OCI-LY1 (cell line): ENCODE results near the gene PRDM15.

Experiments
- CTCF ChIP-seq: fragments of 200-600 bp; sonication (generic), shearing (Covaris generic); IDR thresholded peaks from 2 replicates; pipeline ENCODE4 v1.5.1; 2017; ENCODE audit warnings: mild to moderate bottlenecking, antibody characterized with exemption, low read length, moderate library complexity, mixed read lengths
- EZH2 ChIP-seq: fragments of 200-600 bp; sonication (generic), shearing (Covaris generic); IDR thresholded peaks from 2 replicates; pipeline ENCODE4 v1.8.0; 2017; ENCODE audit warnings: borderline replicate concordance, mixed run types, mild to moderate bottlenecking, antibody characterized with exemption, low read length, moderate library complexity, mixed read lengths

GRCh38 chr21:41854426-41854995 lies 24.6 kb downstream of the PRDM15 start:
- TF ChIP-seq CTCF (no peak), EZH2 (no peak)
